ENCODE measurements around the gene ZNF236.

GRCh38 chr18:76794326-76794725 is 28.0 kb upstream of the ZNF236 start:
- TF ChIP-seq, protein P1, sequence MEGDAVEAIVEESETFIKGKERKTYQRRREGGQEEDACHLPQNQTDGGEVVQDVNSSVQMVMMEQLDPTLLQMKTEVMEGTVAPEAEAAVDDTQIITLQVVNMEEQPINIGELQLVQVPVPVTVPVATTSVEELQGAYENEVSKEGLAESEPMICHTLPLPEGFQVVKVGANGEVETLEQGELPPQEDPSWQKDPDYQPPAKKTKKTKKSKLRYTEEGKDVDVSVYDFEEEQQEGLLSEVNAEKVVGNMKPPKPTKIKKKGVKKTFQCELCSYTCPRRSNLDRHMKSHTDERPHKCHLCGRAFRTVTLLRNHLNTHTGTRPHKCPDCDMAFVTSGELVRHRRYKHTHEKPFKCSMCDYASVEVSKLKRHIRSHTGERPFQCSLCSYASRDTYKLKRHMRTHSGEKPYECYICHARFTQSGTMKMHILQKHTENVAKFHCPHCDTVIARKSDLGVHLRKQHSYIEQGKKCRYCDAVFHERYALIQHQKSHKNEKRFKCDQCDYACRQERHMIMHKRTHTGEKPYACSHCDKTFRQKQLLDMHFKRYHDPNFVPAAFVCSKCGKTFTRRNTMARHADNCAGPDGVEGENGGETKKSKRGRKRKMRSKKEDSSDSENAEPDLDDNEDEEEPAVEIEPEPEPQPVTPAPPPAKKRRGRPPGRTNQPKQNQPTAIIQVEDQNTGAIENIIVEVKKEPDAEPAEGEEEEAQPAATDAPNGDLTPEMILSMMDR (IDR thresholded peaks at IDR 0.05) = no peak
- TF ChIP-seq POLR2AphosphoS5 (IDR thresholded peaks at IDR 0.05) = no peak
